H1 (cell line): Measurements from ENCODE around the gene PNMA8C. TPM values are rescaled to one million over a fixed set of nuclear protein-coding genes. Genes with fewer than 3 reads are reported as not detected.

Experiments
- CTCF ChIA-PET: fragments of 300-600 bp; sonication (Branson Sonifier 250); formaldehyde crosslinking; loops from one replicate; lab custom pipeline; 2021; ENCODE audit not compliant: partially characterized antibody; lab: Charles Lee
- POLR2A ChIA-PET: fragments of 300-600 bp; sonication (Branson Sonifier 250); formaldehyde crosslinking; loops from one replicate; lab custom pipeline; 2021; ENCODE audit warnings: inconsistent platforms; ENCODE audit not compliant: partially characterized antibody; lab: Charles Lee
- DNase-seq, 2 experiments: peaks; one replicate each; pipeline versions ENCODE4 v3.0.0 to v3.0.0-alpha.2; 2010 to 2022; ENCODE audit warnings: low spot score in 2 of 2, low read depth in 1 of 2, mixed read lengths in 1 of 2
- FAIRE-seq: peaks from 2 replicates; lab custom pipeline; 2011; peaks lifted over from hg19 to GRCh38; lab: Jason Lieb, UNC
- H2AFZ ChIP-seq: 2 replicates; pipeline ENCODE4 v1.8.1; 2012; ENCODE audit warnings: low read length, inconsistent platforms
- H2AK5ac ChIP-seq: 2 replicates; pipeline ENCODE4 v1.6.1; 2013; ENCODE audit warnings: low read depth, low read length
- H2BK120ac ChIP-seq: replicated peaks from 2 replicates; pipeline ENCODE3; 2013; ENCODE audit warnings: low read depth, low read length, inconsistent platforms
- H2BK12ac ChIP-seq: 2 replicates; pipeline ENCODE4 v1.6.1; 2013; ENCODE audit warnings: low read depth, low read length
- H2BK15ac ChIP-seq: 2 replicates; pipeline ENCODE4 v1.6.1; 2013; ENCODE audit warnings: low read length
- H2BK20ac ChIP-seq: 2 replicates; pipeline ENCODE4 v1.6.1; 2013; ENCODE audit warnings: low read length
- H2BK5ac ChIP-seq: 2 replicates; pipeline ENCODE4 v1.6.1; 2013; ENCODE audit warnings: low read depth, low read length
- H3K14ac ChIP-seq: 2 replicates; pipeline ENCODE4 v1.6.1; 2013; ENCODE audit warnings: inconsistent platforms; ENCODE audit not compliant: insufficient read length
- H3K18ac ChIP-seq: 2 replicates; pipeline ENCODE4 v1.6.1; 2013; ENCODE audit warnings: low read length; ENCODE audit errors: extremely low read depth
- H3K23ac ChIP-seq: 2 replicates; pipeline ENCODE4 v1.6.1; 2013; ENCODE audit warnings: inconsistent platforms; ENCODE audit not compliant: insufficient read length
- H3K23me2 ChIP-seq: 2 replicates; pipeline ENCODE4 v1.6.1; 2013; ENCODE audit warnings: low read depth, low read length
- H3K27ac ChIP-seq: 2 replicates; pipeline ENCODE4 v1.6.1; 2011; ENCODE audit warnings: low read depth, low read length, inconsistent platforms
- H3K27me3 ChIP-seq, 4 experiments: replicated peaks in 1 of 4; 1 replicate in 1 of 4; 2 replicates in 3 of 4; pipeline versions ENCODE4 v1.6.1 to v1.8.1; 2011 to 2013; ENCODE audit warnings: low read length in 3 of 4, mild to moderate bottlenecking in 3 of 4, inconsistent platforms in 2 of 4, mixed read lengths in 2 of 4, moderate library complexity in 1 of 4; ENCODE audit not compliant: control insufficient read depth in 3 of 4, insufficient read depth in 3 of 4; ENCODE audit errors: extremely low read depth in 1 of 4
- H3K36me3 ChIP-seq, 4 experiments: 2 replicates each; pipeline versions ENCODE4 v1.6.1 to v1.8.1; 2011 to 2013; ENCODE audit warnings: mild to moderate bottlenecking in 4 of 4, low read length in 3 of 4, moderate library complexity in 2 of 4, control low read depth in 1 of 4, inconsistent platforms in 1 of 4; ENCODE audit not compliant: insufficient read depth in 4 of 4, control insufficient read depth in 2 of 4
- H3K4ac ChIP-seq: replicated peaks from 2 replicates; pipeline ENCODE3; 2013; ENCODE audit warnings: low read length, low read depth, mixed read lengths, inconsistent platforms; ENCODE audit not compliant: insufficient read length
- H3K4me1 ChIP-seq, 4 experiments: replicated peaks in 1 of 4; 1 replicate in 1 of 4; 2 replicates in 3 of 4; pipeline versions ENCODE4 v1.6.1 to v1.8.1; 2011 to 2013; ENCODE audit warnings: low read length in 3 of 4, inconsistent platforms in 2 of 4, mixed read lengths in 1 of 4; ENCODE audit not compliant: insufficient read depth in 4 of 4, control insufficient read depth in 3 of 4
- H3K4me2 ChIP-seq, 2 experiments: 2 replicates each; pipeline versions ENCODE4 v1.6.1 to v1.8.1; 2011 to 2013; ENCODE audit warnings: low read depth in 2 of 2, low read length in 2 of 2, control low read depth in 1 of 2, inconsistent platforms in 1 of 2, mild to moderate bottlenecking in 1 of 2; ENCODE audit not compliant: insufficient read depth in 1 of 2
- H3K4me3 ChIP-seq, 4 experiments: fragments of 200-600, 300-600 bp in 1 of 4; sonication (generic), shearing (Covaris generic), sonication (Bioruptor Twin) in 1 of 4; 2 replicates each; pipeline versions ENCODE4 v1.5.1 to v1.8.1; 2011 to 2016; ENCODE audit warnings: low read length in 4 of 4, low read depth in 3 of 4, control low read depth in 2 of 4, inconsistent platforms in 2 of 4, mild to moderate bottlenecking in 2 of 4, mixed read lengths in 1 of 4, moderate library complexity in 1 of 4; ENCODE audit not compliant: insufficient read depth in 2 of 4; ENCODE audit errors: extremely low read depth in 1 of 4
- H3K56ac ChIP-seq: replicated peaks from 2 replicates; pipeline ENCODE3; 2013; ENCODE audit warnings: low read depth, mild to moderate bottlenecking, mixed read lengths, low read length, inconsistent platforms; ENCODE audit not compliant: insufficient read length
- H3K79me1 ChIP-seq: 2 replicates; pipeline ENCODE4 v1.6.1; 2013; ENCODE audit warnings: low read depth, low read length, control low read depth
- H3K79me2 ChIP-seq, 2 experiments: 2 replicates each; pipeline versions ENCODE4 v1.6.1 to v1.8.1; 2012 to 2013; ENCODE audit warnings: low read length in 2 of 2, mild to moderate bottlenecking in 2 of 2, inconsistent platforms in 1 of 2; ENCODE audit not compliant: insufficient read depth in 2 of 2, control insufficient read depth in 1 of 2
- H3K9ac ChIP-seq, 4 experiments: replicated peaks in 1 of 4; 1 replicate in 1 of 4; 2 replicates in 3 of 4; pipeline versions ENCODE4 v1.6.1 to v1.8.1; 2011 to 2013; ENCODE audit warnings: low read depth in 3 of 4, low read length in 3 of 4, control low read depth in 2 of 4, mild to moderate bottlenecking in 2 of 4, moderate library complexity in 2 of 4, inconsistent platforms in 1 of 4; ENCODE audit errors: extremely low read depth in 1 of 4
- H3K9me3 ChIP-seq, 2 experiments: 2 replicates each; pipeline versions ENCODE4 v1.6.1 to v1.8.1; 2012 to 2013; ENCODE audit warnings: mild to moderate bottlenecking in 2 of 2, moderate library complexity in 2 of 2, control low read depth in 1 of 2, inconsistent platforms in 1 of 2, low read depth in 1 of 2, low read length in 1 of 2, mixed read lengths in 1 of 2; ENCODE audit not compliant: insufficient read depth in 2 of 2
- H4K20me1 ChIP-seq, 2 experiments: replicated peaks in 1 of 2; 2 replicates each; pipeline versions ENCODE3 to v1.8.1; 2011 to 2013; ENCODE audit warnings: inconsistent platforms in 2 of 2, low read length in 2 of 2, mild to moderate bottlenecking in 1 of 2; ENCODE audit not compliant: insufficient read depth in 2 of 2, control insufficient read depth in 1 of 2
- H4K5ac ChIP-seq: 2 replicates; pipeline ENCODE4 v1.6.1; 2013; ENCODE audit warnings: low read length, low read depth, mixed read lengths, inconsistent platforms; ENCODE audit not compliant: insufficient read length
- H4K8ac ChIP-seq: 2 replicates; pipeline ENCODE4 v1.8.0; 2013; ENCODE audit warnings: mild to moderate bottlenecking, moderate library complexity, low read length, inconsistent platforms; ENCODE audit not compliant: insufficient read depth; ENCODE audit errors: extremely low read depth
- H4K91ac ChIP-seq: replicated peaks from 2 replicates; pipeline ENCODE3; 2013; ENCODE audit warnings: low read length, mixed read lengths, inconsistent platforms; ENCODE audit not compliant: insufficient read length
- JUN ChIP-seq: IDR thresholded peaks from 2 replicates; pipeline ENCODE4 v1.6.1; 2011; ENCODE audit warnings: low read depth, mild to moderate bottlenecking, improper control_type of control experiment, low read length
- MAX ChIP-seq: IDR thresholded peaks from 2 replicates; pipeline ENCODE4 v1.6.1; 2012; ENCODE audit warnings: inconsistent platforms
- SAP30 ChIP-seq: fragments of 300-600 bp; sonication (generic); IDR thresholded peaks from 2 replicates; pipeline ENCODE4 v1.7.1; 2012; ENCODE audit warnings: low read length, moderate library complexity, mild to moderate bottlenecking, inconsistent platforms; ENCODE audit not compliant: insufficient read depth, insufficient replicate concordance
- SIN3A ChIP-seq, 2 experiments: IDR thresholded peaks in 1 of 2; conservative IDR thresholded peaks in 1 of 2; 2 replicates each; pipeline ENCODE4 v1.6.1; 2011 to 2012; ENCODE audit warnings: low read length in 2 of 2, improper control_type of control experiment in 1 of 2, low read depth in 1 of 2, mild to moderate bottlenecking in 1 of 2
- SUZ12 ChIP-seq: fragments of 200-600 bp; sonication (generic); IDR thresholded peaks from 2 replicates; pipeline ENCODE4 v1.6.1; 2012; ENCODE audit warnings: mild to moderate bottlenecking, inconsistent platforms, low read length, moderate library complexity, mixed read lengths
- TBP ChIP-seq: IDR thresholded peaks from 2 replicates; pipeline ENCODE4 v1.6.1; 2011; ENCODE audit warnings: low read depth, low read length, improper control_type of control experiment
- WGBS, 2 experiments: shearing (Covaris generic) in 1 of 2; methylation state at CpG; one replicate each; pipeline versions ENCODE4 v1.1.6 to v1.1.7; 2013 to 2015; ENCODE audit warnings: low lambda C conversion rate in 2 of 2, mixed read lengths in 2 of 2, inconsistent platforms in 1 of 2, low coverage in 1 of 2, missing lambda C conversion rate in 1 of 2; ENCODE audit not compliant: insufficient replicate concordance in 2 of 2, insufficient coverage in 1 of 2, insufficient read length in 1 of 2; ENCODE audit errors: extremely low coverage in 1 of 2, missing lambda C conversion rate in 1 of 2; 5-methylcytosine and 5-hydroxymethylcytosine counted together
- polyA plus RNA-seq, 7 experiments: library from polyadenylated mRNA; depleted of rRNA in 3 of 7; stranded (reverse) in 5 of 7; unstranded in 2 of 7; fragments of >200 nt in 5 of 7; fragments of 200-250 nt in 2 of 7; gene quantifications; 1 replicate in 5 of 7; 2 replicates in 1 of 7; 4 replicates in 1 of 7; pipeline versions ENCODE4 v1.2.1 to v1.2.3, GENCODE V29; 2011 to 2013; ENCODE audit warnings: missing spikeins in 2 of 7, mixed read lengths in 2 of 7
- total RNA-seq: library from RNA; stranded (reverse); fragmentation: NEBNext Ultra II Directional; extraction: Animal tissue kit (Norgen Biotek cat#: 25700); gene quantifications from 2 replicates; pipeline ENCODE4 v1.2.1, GENCODE V29; 2021
- TF ChIP-seq, protein P1 (sequence below), 3 experiments: IDR thresholded peaks; 1 replicate in 2 of 3; 2 replicates in 1 of 3; pipeline versions ENCODE4 v1.5.1 to v1.6.1; 2011; ENCODE audit warnings: low read length in 3 of 3, mild to moderate bottlenecking in 3 of 3, inconsistent platforms in 2 of 3, low read depth in 1 of 3, moderate library complexity in 1 of 3; ENCODE audit not compliant: insufficient read depth in 1 of 3; ENCODE audit errors: control extremely low read depth in 1 of 3
- TF ChIP-seq, protein P2 (sequence below): IDR thresholded peaks from 2 replicates; pipeline ENCODE4 v1.6.1; 2011; ENCODE audit warnings: low read depth, mild to moderate bottlenecking, low read length; ENCODE audit not compliant: insufficient read depth

PNMA8C gene
- total and polyA plus RNA-seq, 2 of the 8 experiments (the other 6 are each of a cell fraction or from before 2014, with no cell fraction given): 0.53 to 1.8 TPM

GRCh38 chr19:46383846-46384245 lies 44.9 kb downstream of the PNMA8C start:
- CTCF ChIA-PET: interaction anchor here (1.3 to 3.6 kb wide), 4 partner anchors 12 to 103 kb away, joined by 4 to 19 read pairs (median 8); no protein-coding TSS in a partner anchor
- Histone ChIP-seq H3K14ac (no peak overlapping the region), H2AFZ (no peak overlapping the region), H3K9ac (no peak overlapping the region), H4K20me1 (peaks cover 2 to 11% of the 10 kb centered on the region in 2 experiments), H3K79me1 (peaks cover 3% of the 10 kb centered on the region; the same call in 1 of the 2 replicates), H3K4ac (no peak overlapping the region), H3K56ac (no peak overlapping the region), H3K27ac (no peak overlapping the region), H2BK12ac (no peak overlapping the region), H3K4me3 (no peak overlapping the region), H3K18ac (no peak overlapping the region), H3K27me3 (no peaks in the 10 kb centered on the region), H3K9me3 (no peaks in the 10 kb centered on the region; a peak in 1 of 4 replicates), H3K4me1 (peaks cover 0 to 2% (median 0%) of the 10 kb centered on the region in 4 experiments; a peak in 2 of 7 replicates), H2BK15ac (no peak overlapping the region), H4K8ac (no peak overlapping the region), H2BK5ac (no peak overlapping the region), H4K91ac (no peak overlapping the region), H2AK5ac (no peak overlapping the region), H2BK20ac (no peak overlapping the region), H3K23me2 (no peaks in the 10 kb centered on the region), H3K4me2 (no peak overlapping the region), H3K79me2 (peaks cover 0 to 8% of the 10 kb centered on the region in 2 experiments; a peak in 1 of 4 replicates), H4K5ac (no peak overlapping the region), H3K36me3 (peaks cover 14 to 52% (median 41%) of the 10 kb centered on the region in 4 experiments; a peak in 6 of 8 replicates), H2BK120ac (no peak overlapping the region), H3K23ac (no peak overlapping the region)
- FAIRE-seq (no peak), DNase-seq (no peak)
- 90% methylated on average over 7 of the region's 7 CpGs; no CpG with 5 or more reads in 1 of the 2 experiments for WGBS, 2 experiments
- POLR2A ChIA-PET: interaction anchor here (1.5 kb wide), 1 partner anchor 12 kb away, joined by 4 read pairs; no protein-coding TSS in a partner anchor
- TF ChIP-seq SAP30 (no peak), TBP (no peak), MAX (no peak), SIN3A (conservative IDR thresholded peaks at IDR 0.05 in 1 of 2, IDR thresholded peaks at IDR 0.05 in 1 of 2; ENCODE audit: low read depth in 1 of 2, low read length in 2 of 2) (no peak), SUZ12 (no peak), JUN (no peak)
- TF ChIP-seq, protein P1, sequence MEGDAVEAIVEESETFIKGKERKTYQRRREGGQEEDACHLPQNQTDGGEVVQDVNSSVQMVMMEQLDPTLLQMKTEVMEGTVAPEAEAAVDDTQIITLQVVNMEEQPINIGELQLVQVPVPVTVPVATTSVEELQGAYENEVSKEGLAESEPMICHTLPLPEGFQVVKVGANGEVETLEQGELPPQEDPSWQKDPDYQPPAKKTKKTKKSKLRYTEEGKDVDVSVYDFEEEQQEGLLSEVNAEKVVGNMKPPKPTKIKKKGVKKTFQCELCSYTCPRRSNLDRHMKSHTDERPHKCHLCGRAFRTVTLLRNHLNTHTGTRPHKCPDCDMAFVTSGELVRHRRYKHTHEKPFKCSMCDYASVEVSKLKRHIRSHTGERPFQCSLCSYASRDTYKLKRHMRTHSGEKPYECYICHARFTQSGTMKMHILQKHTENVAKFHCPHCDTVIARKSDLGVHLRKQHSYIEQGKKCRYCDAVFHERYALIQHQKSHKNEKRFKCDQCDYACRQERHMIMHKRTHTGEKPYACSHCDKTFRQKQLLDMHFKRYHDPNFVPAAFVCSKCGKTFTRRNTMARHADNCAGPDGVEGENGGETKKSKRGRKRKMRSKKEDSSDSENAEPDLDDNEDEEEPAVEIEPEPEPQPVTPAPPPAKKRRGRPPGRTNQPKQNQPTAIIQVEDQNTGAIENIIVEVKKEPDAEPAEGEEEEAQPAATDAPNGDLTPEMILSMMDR (IDR thresholded peaks at IDR 0.05; ENCODE audit: control extremely low read depth in 1 of 3, insufficient read depth in 1 of 3, low read depth in 1 of 3, low read length in 3 of 3): no peak
- TF ChIP-seq, protein P2, sequence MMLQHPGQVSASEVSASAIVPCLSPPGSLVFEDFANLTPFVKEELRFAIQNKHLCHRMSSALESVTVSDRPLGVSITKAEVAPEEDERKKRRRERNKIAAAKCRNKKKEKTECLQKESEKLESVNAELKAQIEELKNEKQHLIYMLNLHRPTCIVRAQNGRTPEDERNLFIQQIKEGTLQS: no peak
